Measurements from ENCODE around the gene FXYD4.
"Not testable (repeated sequence)": the region's sequence is repeated elsewhere in the genome, so short reads cannot be mapped to it uniquely, and the experiment has no call there.

The FXYD4 gene

GRCh38 chr10:43376828-43377423 is 5.5 kb downstream of the FXYD4 start:
- DNase-seq = no peak

GRCh38 chr10:43377424-43377883 is 6.0 kb downstream of the FXYD4 start:
- DNase-seq = no peak

- no peak for DNase-seq
These were observed 9.3 kb downstream of the FXYD4 start for GRCh38 chr10:43380610-43381222.

GRCh38 chr10:43383204-43383971 is 12.0 kb downstream of the FXYD4 start:
- DNase-seq = no peak

- no peak for DNase-seq
These were observed 13.1 kb downstream of the FXYD4 start for GRCh38 chr10:43384252-43385221.

GRCh38 chr10:43385412-43386004 is 14.1 kb downstream of the FXYD4 start:
- DNase-seq = no peak

GRCh38 chr10:43386549-43386948 is 15.1 kb downstream of the FXYD4 start:
- DNase-seq = no peak

- DNase-seq = no peak
These were observed 15.7 kb downstream of the FXYD4 start for GRCh38 chr10:43386981-43387677.

GRCh38 chr10:43387678-43388032 is 16.2 kb downstream of the FXYD4 start:
- no peak for DNase-seq

GRCh38 chr10:43389867-43390266 is 18.4 kb downstream of the FXYD4 start:
- no peak for DNase-seq

- no peak for DNase-seq
These were observed 18.9 kb downstream of the FXYD4 start for GRCh38 chr10:43390333-43390732.

GRCh38 chr10:43390759-43391158 is 19.3 kb downstream of the FXYD4 start:
- no peak for DNase-seq

GRCh38 chr10:43391496-43391895 is 20.1 kb downstream of the FXYD4 start:
- no peak for DNase-seq

GRCh38 chr10:43392748-43393147 is 21.3 kb downstream of the FXYD4 start:
- DNase-seq = no peak

GRCh38 chr10:43393186-43393585 is 21.8 kb downstream of the FXYD4 start:
- DNase-seq = not testable (repeated sequence)

- no peak for DNase-seq
These were observed 22.3 kb downstream of the FXYD4 start for GRCh38 chr10:43393606-43394360.

GRCh38 chr10:43394868-43395267 is 23.4 kb downstream of the FXYD4 start:
- DNase-seq = no peak

GRCh38 chr10:43395571-43396060 is 24.2 kb downstream of the FXYD4 start:
- DNase-seq = peak in 1 of 2 experiments; percentile 43

- DNase-seq = peak; percentile 68 to 75
These were observed 24.9 kb downstream of the FXYD4 start for GRCh38 chr10:43396061-43396927.
